Glutamatergic neuron (in vitro differentiated cells): ENCODE data around the gene ZC2HC1B. TPM values are rescaled to one million over a fixed set of nuclear protein-coding genes. Genes with fewer than 3 reads are reported as not detected.
"Not testable (repeated sequence)": the region's sequence is repeated elsewhere in the genome, so short reads cannot be mapped to it uniquely, and the experiment has no call there.

Source experiments
- DNase-seq: peaks from one replicate; pipeline ENCODE4 v3.0.0; 2022
- H3K27ac Mint-ChIP-seq: one replicate; pipeline ENCODE4 v1.8.0; 2020; ENCODE audit warnings: mild to moderate bottlenecking, mixed read lengths, inconsistent platforms; ENCODE audit not compliant: unreplicated experiment
- H3K27me3 Mint-ChIP-seq: one replicate; pipeline ENCODE4 v1.8.0; 2020; ENCODE audit warnings: mild to moderate bottlenecking, moderate library complexity, mixed read lengths, inconsistent platforms; ENCODE audit not compliant: unreplicated experiment
- H3K36me3 Mint-ChIP-seq: one replicate; pipeline ENCODE4 v1.8.0; 2020; ENCODE audit warnings: mild to moderate bottlenecking, mixed read lengths, inconsistent platforms; ENCODE audit not compliant: unreplicated experiment
- H3K4me1 Mint-ChIP-seq: one replicate; pipeline ENCODE4 v1.8.0; 2020; ENCODE audit warnings: mild to moderate bottlenecking, low read depth, mixed read lengths, inconsistent platforms; ENCODE audit not compliant: unreplicated experiment
- H3K4me3 Mint-ChIP-seq: one replicate; pipeline ENCODE4 v1.8.0; 2020; ENCODE audit warnings: mild to moderate bottlenecking, mixed read lengths, inconsistent platforms; ENCODE audit not compliant: unreplicated experiment
- H3K9me3 Mint-ChIP-seq: one replicate; pipeline ENCODE4 v1.8.0; 2020; ENCODE audit warnings: mild to moderate bottlenecking, moderate library complexity, mixed read lengths, inconsistent platforms; ENCODE audit not compliant: unreplicated experiment
- CTCF ChIP-seq: fragments of 200-600 bp; sonication (generic); IDR thresholded peaks from one replicate; pipeline ENCODE4 v1.5.0; 2021; ENCODE audit not compliant: partially characterized antibody, unreplicated experiment
- total RNA-seq: library from RNA; stranded (reverse); fragmentation: NEBNext Ultra II Directional; extraction: Animal tissue kit (Norgen Biotek cat#: 25700); gene quantifications from one replicate; pipeline ENCODE4 v1.2.1, GENCODE V29; 2021; ENCODE audit not compliant: unreplicated experiment

The ZC2HC1B gene
- total RNA-seq, 1 donor from 2014 or later: not detected

- H3K36me3 Mint-ChIP-seq: no peaks in the 10 kb centered on the region
- no peak for DNase-seq
- no peaks in the 10 kb centered on the region for H3K4me1 Mint-ChIP-seq
- no peak for TF ChIP-seq CTCF
- H3K4me3 Mint-ChIP-seq: no peak overlapping the region
- no peaks in the 10 kb centered on the region for H3K9me3 Mint-ChIP-seq
- no peak overlapping the region for H3K27ac Mint-ChIP-seq
- H3K27me3 Mint-ChIP-seq: no peaks in the 10 kb centered on the region
These were observed 36.1 kb downstream of the ZC2HC1B start for GRCh38 chr6:143900358-143900757.

GRCh38 chr6:143901885-143902750 lies 37.8 kb downstream of the ZC2HC1B start:
- no peaks in the 10 kb centered on the region for H3K9me3 Mint-ChIP-seq
- H3K27me3 Mint-ChIP-seq: no peaks in the 10 kb centered on the region
- no peak overlapping the region for H3K27ac Mint-ChIP-seq
- no peak for TF ChIP-seq CTCF
- H3K4me3 Mint-ChIP-seq: no peak overlapping the region
- DNase-seq: no peak
- no peaks in the 10 kb centered on the region for H3K4me1 Mint-ChIP-seq
- H3K36me3 Mint-ChIP-seq: no peaks in the 10 kb centered on the region

- Mint-ChIP-seq H3K9me3 (no peaks in the 10 kb centered on the region), H3K4me3 (no peak overlapping the region), H3K27me3 (no peaks in the 10 kb centered on the region), H3K27ac (no peak overlapping the region), H3K4me1 (no peaks in the 10 kb centered on the region), H3K36me3 (no peaks in the 10 kb centered on the region)
- no peak for TF ChIP-seq CTCF
- DNase-seq: no peak
These were observed 38.6 kb downstream of the ZC2HC1B start for GRCh38 chr6:143902827-143903226.

- no peaks in the 10 kb centered on the region for H3K4me1 Mint-ChIP-seq
- TF ChIP-seq CTCF: no peak
- H3K27me3 Mint-ChIP-seq: no peaks in the 10 kb centered on the region
- DNase-seq: no peak
- no peak overlapping the region for H3K27ac Mint-ChIP-seq
- H3K9me3 Mint-ChIP-seq: no peaks in the 10 kb centered on the region
- H3K4me3 Mint-ChIP-seq: no peak overlapping the region
- H3K36me3 Mint-ChIP-seq: no peaks in the 10 kb centered on the region
These were observed 46.8 kb downstream of the ZC2HC1B start for GRCh38 chr6:143911028-143911427.

- Mint-ChIP-seq H3K9me3 (peaks cover 4% of the 10 kb centered on the region), H3K4me1 (no peaks in the 10 kb centered on the region), H3K27me3 (no peaks in the 10 kb centered on the region), H3K36me3 (peaks cover 4% of the 10 kb centered on the region), H3K4me3 (no peak overlapping the region), H3K27ac (no peak overlapping the region)
- DNase-seq: no peak
- TF ChIP-seq CTCF: no peak
These were observed 48.4 kb downstream of the ZC2HC1B start for GRCh38 chr6:143912671-143913070.

GRCh38 chr6:143917026-143917425 lies 52.8 kb downstream of the ZC2HC1B start:
- not testable (repeated sequence) for DNase-seq, H3K9me3 Mint-ChIP-seq, H3K27ac Mint-ChIP-seq, H3K27me3 Mint-ChIP-seq, H3K4me1 Mint-ChIP-seq, H3K4me3 Mint-ChIP-seq
- H3K36me3 Mint-ChIP-seq: peaks cover 11% of the 10 kb centered on the region
